Raji (cell line): Measurements from ENCODE around the gene GDI1.

Source experiments
- POLR2A ChIP-seq: IDR thresholded peaks from 2 replicates; pipeline ENCODE4 v1.6.1; 2011; ENCODE audit warnings: low read depth, low read length, control low read depth; ENCODE audit not compliant: insufficient read depth

Gene GDI1

DNA sequence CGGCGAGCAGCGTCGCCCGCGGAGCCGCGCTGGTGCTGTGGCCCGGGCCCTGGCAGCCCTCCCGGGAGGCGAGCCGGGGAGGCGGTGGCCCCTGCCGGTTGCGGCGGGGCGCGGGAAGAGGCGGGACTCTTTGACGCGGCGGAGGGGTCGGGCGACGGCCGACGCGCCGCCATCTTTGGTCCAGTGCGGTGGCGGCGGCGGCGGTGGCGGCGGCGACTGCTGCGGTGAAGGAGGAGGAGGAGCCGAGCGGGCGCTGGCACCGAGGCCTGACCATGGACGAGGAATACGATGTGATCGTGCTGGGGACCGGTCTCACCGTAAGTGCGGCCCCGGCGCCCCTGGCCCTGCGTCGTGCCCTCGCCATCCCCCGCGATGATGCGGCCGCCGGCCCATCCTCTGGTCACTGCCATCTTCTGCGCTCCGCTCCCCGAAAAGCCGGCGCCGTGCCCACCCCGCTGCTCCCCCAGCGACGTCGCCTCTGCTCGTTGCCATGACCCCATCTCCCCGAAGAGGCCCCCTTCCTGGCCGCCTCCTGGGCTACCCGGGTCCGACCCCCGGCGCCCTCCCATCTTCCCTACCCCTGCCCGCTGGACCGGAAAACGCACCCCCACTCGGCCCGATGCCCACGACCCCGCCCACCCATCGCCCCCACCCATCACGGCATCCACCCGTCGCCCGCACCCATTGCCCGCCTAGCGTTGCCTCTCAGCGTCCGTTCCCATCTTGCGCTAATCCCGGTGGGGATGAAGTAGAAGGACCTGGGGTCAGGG is at the start of gene GDI1:
GDI1 (plus strand) TSS at position 172 of the 770 bp plus-strand sequence; CDS start at position 273, 101 bp downstream.
- TF ChIP-seq POLR2A: peak; percentile 66

DNA sequence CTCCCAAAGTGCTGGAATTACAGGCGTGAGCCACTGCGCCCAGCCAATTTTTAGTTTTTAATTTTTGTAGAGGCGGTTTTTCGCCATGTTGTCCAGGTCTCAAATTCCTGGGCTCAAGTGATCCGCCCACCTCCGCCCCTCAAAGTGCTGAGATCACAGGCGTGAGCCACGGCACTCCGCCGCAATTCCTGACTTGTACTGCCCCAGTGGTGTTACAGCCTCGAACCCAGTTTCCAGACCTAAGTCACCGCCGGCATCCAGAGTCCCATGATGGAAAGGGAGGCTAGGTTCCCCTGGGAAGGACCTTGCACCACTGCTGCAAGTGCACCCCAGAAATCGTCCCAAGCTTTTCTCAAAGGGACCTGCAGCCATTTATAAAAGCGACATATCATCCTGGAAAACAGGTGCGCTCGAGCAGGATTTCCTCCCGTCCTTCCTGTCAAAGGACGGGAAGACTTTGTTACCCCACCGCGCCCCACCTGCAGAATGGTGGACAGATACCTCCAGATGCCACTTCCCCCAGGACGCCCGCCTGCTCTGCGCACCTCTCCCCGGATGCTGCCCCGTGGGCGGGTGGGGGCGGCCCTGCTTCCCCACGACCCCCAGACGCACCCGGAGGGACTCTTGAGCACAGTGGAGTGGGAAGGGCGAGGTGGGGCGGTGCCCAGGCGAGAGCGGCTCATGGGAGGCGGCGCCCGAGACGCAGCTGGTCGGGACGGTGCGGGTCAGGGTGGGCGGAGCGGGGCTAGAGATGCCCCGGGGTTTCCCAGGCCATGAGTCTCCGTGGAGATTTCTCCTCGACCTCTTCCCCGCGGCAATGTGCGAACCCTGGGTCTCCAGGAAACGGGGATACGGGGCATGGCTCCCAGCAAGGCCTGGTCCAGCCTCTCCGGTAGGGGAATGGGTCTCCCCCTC is 39.7 kb upstream of the GDI1 start:
- peak; percentile 38; the same call in 1 of the 2 replicates for TF ChIP-seq POLR2A

DNA sequence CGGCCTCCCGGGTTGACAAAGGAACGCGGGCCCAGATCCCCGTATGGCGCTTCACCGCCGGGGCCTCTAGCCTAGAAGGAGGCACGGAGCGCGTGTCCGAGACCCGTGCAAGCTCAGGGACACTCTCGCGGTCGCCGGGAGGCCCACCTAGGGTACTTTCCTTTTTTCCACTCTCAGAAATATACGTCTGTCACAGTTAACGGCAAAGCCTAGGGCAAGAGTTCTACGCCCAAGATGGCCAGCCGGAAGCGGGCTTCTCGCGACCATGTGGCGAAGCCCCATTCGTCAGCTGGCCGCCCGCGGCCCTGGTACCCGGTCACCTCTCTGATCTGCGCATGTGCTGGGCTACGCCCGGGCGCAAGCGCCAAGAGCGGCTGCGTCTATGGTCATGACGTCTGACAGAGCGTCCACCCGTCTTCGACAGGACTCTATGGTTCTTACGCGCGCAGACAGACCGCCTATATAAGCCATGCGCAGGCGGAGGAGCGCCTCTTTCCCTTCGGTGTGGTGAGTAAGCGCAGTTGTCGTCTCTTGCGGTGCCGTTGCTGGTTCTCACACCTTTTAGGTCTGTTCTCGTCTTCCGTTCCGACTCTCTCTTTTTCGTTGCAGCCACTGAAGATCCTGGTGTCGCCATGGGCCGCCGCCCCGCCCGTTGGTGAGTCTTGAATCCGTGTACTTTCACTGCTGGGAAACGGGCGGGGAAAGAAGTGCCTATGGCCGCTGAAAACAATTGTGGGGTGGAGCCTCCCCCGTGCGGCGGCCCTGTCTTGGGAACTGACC is 38.9 kb upstream of the GDI1 start, which contains the start of gene RPL10:
RPL10 (plus strand) TSS at position 490 of the 780 bp plus-strand sequence; CDS start at position 633, 143 bp downstream.
- peak; percentile 94 for TF ChIP-seq POLR2A

DNA sequence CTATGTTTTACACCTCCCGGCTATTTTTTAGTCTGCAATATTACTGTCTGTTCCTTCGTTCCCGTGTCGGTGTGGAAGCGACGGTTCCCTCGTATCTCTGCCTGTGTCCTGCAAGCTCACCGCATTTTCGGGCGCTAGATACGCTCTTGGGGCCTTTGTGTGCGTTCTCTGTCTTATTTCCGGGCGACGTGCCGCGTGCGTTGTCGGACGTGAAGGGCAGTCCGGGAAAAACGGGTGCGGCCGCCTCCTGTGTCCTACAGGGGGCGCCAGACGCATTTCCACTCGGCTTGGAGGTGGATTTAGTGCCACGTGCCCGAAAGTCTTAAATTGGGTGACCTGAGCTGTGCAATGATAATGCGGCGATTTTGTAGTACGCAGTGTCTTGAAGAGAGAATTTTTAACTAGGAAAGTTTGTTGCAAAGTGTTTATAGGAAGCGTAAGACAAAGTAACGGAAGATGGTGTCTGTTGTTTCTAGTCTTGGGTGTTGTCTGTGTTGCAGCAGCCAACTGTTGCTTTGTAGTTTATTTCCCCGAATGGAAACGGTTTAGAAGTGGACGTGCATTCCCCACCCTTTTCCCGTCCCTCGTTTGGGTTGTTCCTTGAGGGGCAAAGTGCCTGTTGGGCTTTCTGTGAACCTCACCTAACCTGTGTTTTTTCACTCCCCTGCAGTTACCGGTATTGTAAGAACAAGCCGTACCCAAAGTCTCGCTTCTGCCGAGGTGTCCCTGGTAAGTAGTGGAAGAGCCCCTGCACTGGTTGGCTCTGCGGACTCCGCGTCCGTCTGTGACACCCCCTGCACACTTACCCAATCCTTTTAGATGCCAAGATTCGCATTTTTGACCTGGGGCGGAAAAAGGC is 38.1 kb upstream of the GDI1 start:
- TF ChIP-seq POLR2A: no peak

DNA sequence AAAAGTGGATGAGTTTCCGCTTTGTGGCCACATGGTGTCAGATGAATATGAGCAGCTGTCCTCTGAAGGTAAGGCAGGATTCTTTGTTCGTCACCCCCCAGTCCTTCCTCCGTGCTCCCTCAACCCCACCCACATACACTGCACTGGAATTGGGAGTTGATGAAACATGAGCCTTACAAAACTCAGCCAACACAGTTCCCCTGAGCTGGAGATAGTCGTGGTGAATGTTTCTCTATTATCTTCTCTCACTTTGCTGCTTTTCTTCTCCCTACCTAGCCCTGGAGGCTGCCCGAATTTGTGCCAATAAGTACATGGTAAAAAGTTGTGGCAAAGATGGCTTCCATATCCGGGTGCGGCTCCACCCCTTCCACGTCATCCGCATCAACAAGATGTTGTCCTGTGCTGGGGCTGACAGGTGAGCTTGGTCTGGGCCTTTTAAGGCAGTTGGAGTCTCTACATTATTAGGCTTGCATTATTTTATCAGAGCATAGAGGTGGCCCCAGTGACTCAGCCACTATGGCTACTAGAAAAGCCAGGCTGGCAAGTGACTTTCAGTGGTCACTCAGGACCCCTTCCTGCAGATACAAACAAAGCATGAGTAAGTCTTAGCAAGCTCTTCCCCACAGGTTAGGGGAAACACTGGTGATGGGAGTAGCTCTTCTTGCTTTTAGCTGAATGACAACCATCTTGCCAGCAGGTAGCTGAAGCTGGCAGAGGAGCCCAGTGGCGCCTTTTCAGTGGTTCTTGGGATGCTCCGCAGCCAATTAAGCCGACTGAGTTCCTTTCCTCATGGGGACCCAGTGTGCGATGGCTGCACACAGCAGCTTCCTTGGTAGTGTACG is 37.2 kb upstream of the GDI1 start:
- no peak for TF ChIP-seq POLR2A

DNA sequence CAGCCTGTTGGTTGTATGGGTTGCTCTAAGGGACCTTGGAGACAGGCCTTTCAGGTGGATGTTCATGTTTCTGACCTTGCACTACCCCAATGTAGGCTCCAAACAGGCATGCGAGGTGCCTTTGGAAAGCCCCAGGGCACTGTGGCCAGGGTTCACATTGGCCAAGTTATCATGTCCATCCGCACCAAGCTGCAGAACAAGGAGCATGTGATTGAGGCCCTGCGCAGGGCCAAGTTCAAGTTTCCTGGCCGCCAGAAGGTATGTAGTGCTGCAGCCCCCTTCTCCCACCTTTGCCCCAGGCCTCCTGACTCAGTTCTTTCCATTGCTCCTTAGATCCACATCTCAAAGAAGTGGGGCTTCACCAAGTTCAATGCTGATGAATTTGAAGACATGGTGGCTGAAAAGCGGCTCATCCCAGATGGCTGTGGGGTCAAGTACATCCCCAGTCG is 36.6 kb upstream of the GDI1 start:
- 0 out of 2 replicates have a peak, but pooled peaks have one; percentile 3 for TF ChIP-seq POLR2A

DNA sequence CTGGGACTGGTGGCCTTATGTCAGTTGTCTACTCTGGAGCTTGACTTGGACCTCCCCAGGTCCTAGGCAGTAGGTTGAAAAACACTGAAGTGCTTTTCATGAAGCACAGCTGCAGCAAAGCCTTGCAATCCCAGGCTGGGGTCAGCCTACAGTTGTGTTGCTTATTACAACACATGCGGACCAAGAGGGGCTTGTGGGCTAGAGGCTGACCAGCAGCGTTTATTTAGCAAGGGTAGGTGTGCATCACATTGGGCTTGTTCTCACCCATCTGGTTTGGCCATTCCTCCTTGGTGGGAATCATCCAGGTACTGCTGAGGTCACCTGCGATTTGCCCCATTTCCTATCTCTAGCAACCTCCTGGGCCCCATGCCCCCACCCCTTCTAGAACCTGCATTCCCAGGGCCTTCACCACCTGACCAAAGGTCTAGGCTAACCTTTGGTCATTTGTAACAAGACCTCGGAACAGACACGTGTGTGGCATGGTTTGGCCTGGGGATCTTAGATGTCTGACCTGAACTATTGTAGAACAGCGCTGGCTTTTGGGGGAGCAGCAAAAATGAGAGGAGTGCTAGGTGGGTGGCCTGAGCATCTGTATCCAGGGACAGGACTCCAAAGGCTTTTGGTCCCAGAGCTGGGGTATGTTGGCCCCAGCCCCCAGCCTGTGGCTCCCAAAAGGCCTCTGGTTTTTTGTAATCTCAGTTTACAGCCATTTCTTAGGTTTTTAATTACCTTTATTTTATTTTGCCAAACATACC is 35.7 kb upstream of the GDI1 start:
- TF ChIP-seq POLR2A: peak; percentile 46

DNA sequence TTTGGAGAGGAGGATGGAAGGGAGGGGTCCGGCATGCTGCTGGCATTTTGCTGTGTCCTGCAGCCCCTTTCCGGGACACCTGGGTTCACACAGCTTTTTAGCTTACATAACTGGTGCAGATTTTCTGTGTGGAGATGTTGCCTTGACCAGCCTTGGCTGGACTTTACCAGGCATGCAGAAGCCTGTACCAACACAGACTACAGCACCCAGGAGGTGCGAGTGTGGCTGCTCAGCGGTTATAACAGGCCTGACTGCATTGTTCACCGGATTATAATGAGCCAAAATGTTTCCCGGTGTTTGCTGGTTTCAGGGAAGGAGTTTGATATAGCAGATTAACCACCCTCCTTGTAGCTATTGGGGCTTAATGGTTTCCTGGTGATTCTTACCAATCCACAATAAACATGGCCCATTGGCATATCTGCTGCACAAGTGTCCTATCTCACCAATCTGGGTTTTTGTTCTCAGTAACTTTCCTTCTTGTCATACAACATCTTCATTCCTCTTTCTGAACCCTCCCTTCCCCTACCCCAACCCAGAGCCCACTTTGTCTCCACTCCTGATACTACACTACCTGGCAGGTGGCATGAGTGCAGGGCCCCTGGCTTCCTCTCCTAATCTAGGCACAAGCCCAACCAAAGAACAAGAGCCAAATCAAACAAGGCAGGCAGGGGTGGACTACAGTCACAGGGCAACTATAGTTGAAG is 34.9 kb upstream of the GDI1 start:
- peak; percentile 14; the same call in 1 of the 2 replicates for TF ChIP-seq POLR2A

DNA sequence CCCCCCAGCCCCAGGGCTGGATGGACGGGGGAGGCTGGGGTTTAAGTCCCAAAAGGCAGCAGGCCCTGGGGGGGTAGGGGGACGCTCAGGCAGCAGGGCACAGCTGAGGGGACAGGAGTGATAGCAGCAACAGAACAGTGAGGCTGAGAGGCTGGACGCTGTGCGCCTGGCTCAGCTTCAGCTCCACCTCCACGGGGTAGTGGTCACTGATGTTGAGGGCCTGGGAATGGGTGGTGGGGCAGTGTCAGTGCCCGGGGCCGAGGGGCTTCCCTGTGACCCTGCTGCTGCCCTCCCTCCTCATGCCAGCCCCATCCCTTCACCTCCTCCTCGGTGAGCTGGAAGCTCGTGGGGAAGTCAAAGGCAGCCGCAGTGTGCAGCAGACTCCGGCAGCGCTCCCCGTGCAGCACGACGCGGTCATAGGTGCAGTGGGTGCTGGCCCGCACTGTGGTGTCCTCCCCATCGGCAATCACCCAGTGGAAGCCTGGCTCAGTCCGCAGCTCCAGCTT is 34.3 kb upstream of the GDI1 start:
- no peak for TF ChIP-seq POLR2A

DNA sequence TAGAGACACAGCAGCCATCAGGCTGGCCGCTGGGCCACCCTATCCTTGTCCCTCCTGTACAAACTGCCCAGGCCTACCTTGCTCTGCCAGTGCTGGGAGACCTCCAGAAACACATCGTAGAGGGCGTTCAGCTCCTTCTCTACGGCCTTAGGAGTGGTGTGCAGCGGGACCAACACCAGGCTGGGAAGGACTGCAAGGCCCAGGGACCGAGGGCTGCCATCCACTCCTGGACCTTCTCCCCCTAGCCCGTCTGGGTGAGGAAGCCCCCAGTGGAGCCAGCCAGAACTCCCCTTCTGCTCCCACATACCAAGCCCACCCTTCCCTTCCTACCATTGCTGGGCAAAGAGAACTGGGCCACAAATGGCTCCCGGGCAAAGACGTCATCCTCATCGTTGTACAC is 33.8 kb upstream of the GDI1 start:
- no peak for TF ChIP-seq POLR2A

DNA sequence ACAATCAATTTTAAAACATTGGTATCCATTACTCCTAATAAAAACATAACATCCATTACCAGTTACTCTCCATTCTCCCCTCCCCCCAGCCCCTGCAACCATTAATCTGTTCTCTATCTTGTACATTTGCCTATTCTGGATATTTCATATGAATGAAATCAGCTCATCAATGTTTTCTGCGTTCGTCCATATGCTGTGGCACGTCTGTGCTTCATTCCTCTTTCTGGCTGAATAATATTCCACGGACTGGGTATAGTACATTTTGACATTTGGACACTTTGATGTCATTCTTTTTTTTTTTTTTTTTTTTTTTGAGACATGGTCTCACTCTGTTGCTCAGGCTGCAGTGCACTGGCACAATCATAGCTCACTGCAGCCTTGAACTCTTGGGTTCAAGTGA is 33.1 kb upstream of the GDI1 start:
- no peak for TF ChIP-seq POLR2A
